AG10803 (cell line): ENCODE measurements around the gene FAM169A.
"Not testable (repeated sequence)": the region's sequence is repeated elsewhere in the genome, so short reads cannot be mapped to it uniquely, and the experiment has no call there.

Experiments
- DNase-seq: peaks from one replicate; pipeline ENCODE4 v3.0.0; 2010; ENCODE audit warnings: low read depth
- H3K4me3 ChIP-seq: 2 replicates; pipeline ENCODE4 v1.5.1; 2011; ENCODE audit warnings: mild to moderate bottlenecking, low read length, control low read depth
- TF ChIP-seq, protein P1 (sequence below): conservative IDR thresholded peaks from 2 replicates; pipeline ENCODE4 v1.5.1; 2011; ENCODE audit warnings: mild to moderate bottlenecking, low read length, control low read depth, inconsistent platforms

The FAM169A gene

DNA sequence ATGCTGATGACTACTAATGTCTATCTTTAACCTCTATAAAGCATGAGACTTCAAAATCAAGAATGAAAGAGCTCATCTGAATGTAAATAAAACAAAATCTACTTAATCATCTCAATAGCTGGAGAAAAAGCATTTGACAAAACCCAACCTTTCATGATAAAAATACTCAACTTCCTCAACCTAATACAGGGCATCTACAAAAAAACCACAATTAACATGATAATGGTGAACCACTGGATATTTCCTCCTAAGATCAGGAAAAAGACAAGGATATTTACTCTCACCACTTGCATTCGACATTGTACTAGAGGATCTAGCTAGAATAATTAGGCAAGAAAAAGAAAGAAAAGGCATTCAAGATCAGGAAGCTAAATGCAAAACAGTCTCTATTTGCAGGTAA is 49.3 kb downstream of the FAM169A start:
- H3K4me3 ChIP-seq, result no peak overlapping the region
- DNase-seq, result no peak

DNA sequence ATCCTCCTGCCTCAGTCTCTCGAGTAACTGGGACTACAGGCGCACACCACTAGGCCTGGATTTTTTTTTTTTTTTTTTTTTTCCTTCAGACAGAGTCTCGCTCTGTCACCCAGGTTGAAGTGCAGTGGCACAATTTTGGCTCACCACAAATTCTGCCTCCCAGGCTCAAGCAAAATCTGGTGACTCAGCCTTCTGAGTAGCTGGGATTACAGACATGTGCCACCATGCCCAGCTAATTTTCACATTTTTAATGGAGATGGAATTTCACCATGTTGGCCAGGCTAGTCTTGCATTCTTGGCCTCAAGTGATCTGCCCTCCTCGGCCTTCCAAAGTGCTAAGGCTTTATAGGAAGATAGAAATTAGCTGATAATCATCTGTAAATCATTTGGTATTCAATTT is 55.3 kb downstream of the FAM169A start:
- TF ChIP-seq, protein P1, sequence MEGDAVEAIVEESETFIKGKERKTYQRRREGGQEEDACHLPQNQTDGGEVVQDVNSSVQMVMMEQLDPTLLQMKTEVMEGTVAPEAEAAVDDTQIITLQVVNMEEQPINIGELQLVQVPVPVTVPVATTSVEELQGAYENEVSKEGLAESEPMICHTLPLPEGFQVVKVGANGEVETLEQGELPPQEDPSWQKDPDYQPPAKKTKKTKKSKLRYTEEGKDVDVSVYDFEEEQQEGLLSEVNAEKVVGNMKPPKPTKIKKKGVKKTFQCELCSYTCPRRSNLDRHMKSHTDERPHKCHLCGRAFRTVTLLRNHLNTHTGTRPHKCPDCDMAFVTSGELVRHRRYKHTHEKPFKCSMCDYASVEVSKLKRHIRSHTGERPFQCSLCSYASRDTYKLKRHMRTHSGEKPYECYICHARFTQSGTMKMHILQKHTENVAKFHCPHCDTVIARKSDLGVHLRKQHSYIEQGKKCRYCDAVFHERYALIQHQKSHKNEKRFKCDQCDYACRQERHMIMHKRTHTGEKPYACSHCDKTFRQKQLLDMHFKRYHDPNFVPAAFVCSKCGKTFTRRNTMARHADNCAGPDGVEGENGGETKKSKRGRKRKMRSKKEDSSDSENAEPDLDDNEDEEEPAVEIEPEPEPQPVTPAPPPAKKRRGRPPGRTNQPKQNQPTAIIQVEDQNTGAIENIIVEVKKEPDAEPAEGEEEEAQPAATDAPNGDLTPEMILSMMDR, result no peak
- DNase-seq, result no peak
- H3K4me3 ChIP-seq, result no peak overlapping the region

More for the DNA sequence above, 49.3 kb downstream of the FAM169A start:
- TF ChIP-seq, protein P1, result no peak

DNA sequence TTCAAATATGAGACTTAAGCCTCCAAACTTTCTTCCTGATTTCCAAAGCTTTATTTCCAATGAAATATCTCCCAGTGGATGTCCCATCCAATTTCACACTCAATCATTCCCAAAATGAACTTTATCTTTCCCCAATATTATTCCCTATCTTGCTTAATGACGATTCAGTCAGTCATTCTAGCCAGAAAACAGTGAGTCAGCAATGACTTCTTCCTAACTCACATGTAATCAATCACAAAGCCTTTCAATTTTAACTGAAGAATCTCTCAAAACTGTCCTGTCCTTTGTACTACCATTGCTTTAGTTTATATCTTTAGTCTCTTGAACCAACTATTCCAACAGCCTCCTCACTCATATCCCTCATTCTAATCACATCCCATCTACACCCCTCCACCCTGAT is 64.2 kb downstream of the FAM169A start:
- H3K4me3 ChIP-seq, result no peak overlapping the region
- no peak for DNase-seq
- TF ChIP-seq, protein P1, result no peak

DNA sequence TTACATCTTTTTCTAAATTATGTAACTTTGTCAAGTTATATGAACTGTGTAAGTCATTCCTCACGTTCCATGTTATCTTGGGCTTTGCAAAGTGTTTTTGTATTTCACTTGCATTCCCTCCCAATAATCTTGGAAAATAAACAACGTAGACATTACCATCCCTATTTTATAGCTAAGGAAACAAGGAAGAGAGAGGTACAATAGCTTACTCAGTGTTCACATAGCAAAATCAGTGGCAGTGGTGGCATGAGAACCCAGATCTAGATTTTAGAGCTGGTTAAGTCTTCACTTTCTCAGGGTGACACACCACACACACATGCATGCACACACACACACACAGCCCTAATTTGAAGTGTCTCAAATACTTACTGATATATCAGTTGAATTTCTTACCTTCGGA is 65.0 kb downstream of the FAM169A start:
- TF ChIP-seq, protein P1, result no peak
- no peak overlapping the region for H3K4me3 ChIP-seq
- no peak for DNase-seq

DNA sequence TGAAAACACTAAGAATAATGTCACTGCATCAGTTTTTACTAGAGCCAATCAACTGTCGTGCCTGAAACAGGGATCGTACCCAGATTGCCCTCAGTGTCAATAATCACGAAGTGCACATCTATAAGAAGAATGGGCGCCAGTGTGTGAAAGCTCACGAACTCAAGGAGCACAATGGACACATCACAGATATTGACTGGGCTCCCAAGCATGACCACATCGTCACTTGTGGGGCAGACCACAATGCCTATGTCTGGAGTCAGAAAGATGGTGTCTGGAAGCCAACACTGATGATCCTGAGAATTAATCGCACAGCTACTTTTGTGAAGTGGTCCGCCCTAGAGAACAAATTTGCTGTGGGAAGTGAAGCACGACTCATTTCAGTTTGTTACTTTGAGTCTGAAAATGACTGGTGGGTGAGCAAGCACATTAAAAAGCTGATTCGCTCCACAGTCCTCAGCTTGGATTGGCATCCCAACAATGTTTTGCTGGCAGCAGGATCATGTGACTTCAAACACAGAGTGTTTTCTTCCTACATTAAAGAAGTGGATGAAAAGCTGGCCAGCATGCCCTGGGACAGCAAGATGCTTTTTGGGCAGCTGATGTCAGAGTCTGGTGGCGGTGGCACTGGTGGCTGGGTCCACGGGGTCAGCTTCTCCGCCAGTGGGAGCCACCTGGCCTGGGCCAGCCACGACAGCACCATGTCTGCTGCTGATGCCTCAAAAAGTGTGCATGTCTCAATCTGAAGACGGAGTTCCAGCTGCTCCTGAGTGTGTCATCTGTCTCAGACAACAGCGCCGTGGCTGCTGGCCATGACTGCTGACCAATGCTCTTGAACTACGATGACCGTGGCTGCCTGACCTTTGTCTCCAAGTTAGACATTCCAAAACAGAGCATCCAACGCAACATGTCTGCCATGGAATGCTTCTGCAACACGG is 66.9 kb downstream of the FAM169A start:
- DNase-seq, result no peak
- H3K4me3 ChIP-seq, result no peak overlapping the region
- TF ChIP-seq, protein P1, result no peak

DNA sequence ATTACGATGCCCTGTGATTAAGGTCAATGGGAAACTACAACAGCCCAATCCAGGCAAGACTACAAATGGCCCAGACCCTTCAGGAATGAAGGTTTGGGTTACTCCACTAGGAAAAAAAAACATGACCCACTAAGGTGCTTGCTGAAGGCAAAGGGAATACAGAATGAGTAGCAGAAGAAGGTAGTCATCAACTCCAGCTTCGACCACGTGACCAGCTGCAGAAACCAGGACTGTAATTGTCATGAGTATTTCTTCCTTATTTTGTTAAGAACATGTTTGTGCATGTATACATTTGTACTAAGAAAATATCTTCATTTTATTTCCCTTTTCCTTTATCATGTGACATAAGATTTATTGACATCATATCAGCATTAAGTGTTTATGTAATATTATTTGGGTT is 74.5 kb downstream of the FAM169A start:
- not testable (repeated sequence) for DNase-seq, H3K4me3 ChIP-seq

DNA sequence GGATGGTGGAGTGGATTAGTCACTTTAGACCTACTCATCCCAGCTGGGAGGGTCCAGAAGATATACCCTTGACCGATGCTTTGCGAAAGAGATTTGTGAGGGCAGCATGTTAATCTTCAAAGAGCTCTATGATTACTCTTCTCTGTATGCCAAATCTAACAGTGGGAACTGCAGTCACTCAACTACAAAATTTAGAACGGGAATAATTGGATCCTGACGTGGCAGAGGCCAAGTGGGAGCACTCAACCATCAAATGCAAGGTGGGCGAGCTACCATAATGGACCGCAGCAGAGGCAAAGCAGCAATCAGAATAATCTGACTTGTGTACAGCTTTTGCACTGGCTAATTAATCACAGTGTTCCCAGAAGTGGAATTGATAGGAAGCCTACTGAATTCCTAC is 78.8 kb downstream of the FAM169A start:
- H3K4me3 ChIP-seq, result no peak overlapping the region
- DNase-seq, result no peak
- TF ChIP-seq, protein P1, result no peak
